NCI-H146 (cell line): ENCODE measurements around the gene PRPF6.
A peak's percentile ranks its signal among the peaks of the same experiment; 100 is the strongest.

Source experiments
- DNase-seq: peaks from one replicate; lab custom pipeline; 2025; lab: John Stamatoyannopoulos, UW

Gene PRPF6

GRCh38 chr20:63945031-63945658 is 35.8 kb upstream of the PRPF6 start:
- DNase-seq = no peak

- DNase-seq = no peak
Observed at GRCh38 chr20:63945921-63946920, 34.7 kb upstream of the PRPF6 start.

GRCh38 chr20:63946986-63947637 is 33.8 kb upstream of the PRPF6 start:
- DNase-seq = no peak

GRCh38 chr20:63947638-63948456 is 33.1 kb upstream of the PRPF6 start:
- no peak for DNase-seq

GRCh38 chr20:63950701-63951397 is 30.1 kb upstream of the PRPF6 start:
- no peak for DNase-seq

- no peak for DNase-seq
Observed at GRCh38 chr20:63951398-63952209, 29.3 kb upstream of the PRPF6 start.

- DNase-seq = no peak
Observed at GRCh38 chr20:63952210-63952535, 28.8 kb upstream of the PRPF6 start.

GRCh38 chr20:63952769-63953168 is 28.2 kb upstream of the PRPF6 start:
- no peak for DNase-seq

- no peak for DNase-seq
Observed at GRCh38 chr20:63953764-63954429, 27.0 kb upstream of the PRPF6 start.

GRCh38 chr20:63955281-63955826 is 25.6 kb upstream of the PRPF6 start:
- DNase-seq = peak; percentile 53

- DNase-seq = peak; percentile 96
Observed at GRCh38 chr20:63955827-63956663, 24.9 kb upstream of the PRPF6 start, which contains the start of gene UCKL1. Gene UCKL1, minus strand, starts transcription at chr20:63956416. Its CDS starts 44 bp downstream, at chr20:63956372.

GRCh38 chr20:63956664-63957003 is 24.3 kb upstream of the PRPF6 start:
- DNase-seq = no peak

GRCh38 chr20:63957004-63957689 is 23.8 kb upstream of the PRPF6 start:
- DNase-seq = peak; percentile 85

- DNase-seq = peak; percentile 73
Observed at GRCh38 chr20:63957690-63958441, 23.1 kb upstream of the PRPF6 start.

- no peak for DNase-seq
Observed at GRCh38 chr20:63958471-63958870, 22.5 kb upstream of the PRPF6 start.

- no peak for DNase-seq
Observed at GRCh38 chr20:63958964-63959698, 21.8 kb upstream of the PRPF6 start.

GRCh38 chr20:63959699-63960075 is 21.2 kb upstream of the PRPF6 start:
- no peak for DNase-seq
